OCI-LY3 (cell line): ENCODE measurements around the gene ZNF606.

Source experiments
- H2AFZ ChIP-seq: fragments of 200-600, 300-600 bp; shearing (Covaris generic); 2 replicates; pipeline ENCODE4 v1.6.0; 2014; ENCODE audit warnings: antibody characterized with exemption, low read depth, low read length
- H3K27ac ChIP-seq: fragments of 200-600, 300-600 bp; sonication (generic); 2 replicates; pipeline ENCODE4 v1.5.1; 2014; ENCODE audit warnings: mild to moderate bottlenecking, low read length, moderate library complexity, mixed read lengths
- H3K27me3 ChIP-seq: fragments of 200-600, 300-600 bp; sonication (generic); 2 replicates; pipeline ENCODE4 v1.6.1; 2014; ENCODE audit warnings: low read depth, low read length, mixed read lengths
- H3K36me3 ChIP-seq: fragments of 200-600, 300-600 bp; sonication (generic); replicated peaks from 2 replicates; pipeline ENCODE3; 2014; ENCODE audit warnings: low read depth, low read length, mixed read lengths
- H3K4me1 ChIP-seq: fragments of 300-600, 200-600 bp; sonication (generic); 2 replicates; pipeline ENCODE4 v1.6.1; 2014; ENCODE audit warnings: low read length, mixed read lengths
- H3K4me2 ChIP-seq: fragments of 200-600, 300-600 bp; sonication (generic); 2 replicates; pipeline ENCODE4 v1.6.1; 2014; ENCODE audit warnings: low read length, mixed read lengths
- H3K4me3 ChIP-seq: fragments of 300-600, 200-600 bp; sonication (generic); 2 replicates; pipeline ENCODE4 v1.5.1; 2014; ENCODE audit warnings: antibody characterized with exemption, mild to moderate bottlenecking, low read length, moderate library complexity
- H3K79me2 ChIP-seq: fragments of 300-600, 200-600 bp; shearing (Covaris generic); 2 replicates; pipeline ENCODE4 v1.6.1; 2014; ENCODE audit warnings: mild to moderate bottlenecking, low read length, mixed read lengths
- H3K9ac ChIP-seq: fragments of 300-600, 200-600 bp; shearing (Covaris generic); 2 replicates; pipeline ENCODE4 v1.6.0; 2014; ENCODE audit warnings: mild to moderate bottlenecking, low read length, moderate library complexity
- H3K9me3 ChIP-seq: fragments of 200-600, 300-600 bp; shearing (Covaris generic); 2 replicates; pipeline ENCODE4 v1.6.1; 2014; ENCODE audit warnings: low read length, mixed read lengths; ENCODE audit not compliant: insufficient read depth
- H4K20me1 ChIP-seq: fragments of 200-600, 300-600 bp; sonication (generic); 2 replicates; pipeline ENCODE4 v1.6.1; 2016; ENCODE audit warnings: low read length, mixed read lengths; ENCODE audit not compliant: insufficient read depth
- CTCF ChIP-seq: fragments of 200-600, 300-600 bp; sonication (generic); IDR thresholded peaks from 2 replicates; pipeline ENCODE4 v1.5.1; 2014; ENCODE audit warnings: antibody characterized with exemption, low read length, low read depth
- EZH2phosphoT487 ChIP-seq: fragments of 200-600 bp; shearing (Covaris generic); IDR thresholded peaks from 2 replicates; pipeline ENCODE4 v1.6.1; 2018; ENCODE audit warnings: antibody characterized with exemption, mixed run types, low read depth

ZNF606 gene

DNA sequence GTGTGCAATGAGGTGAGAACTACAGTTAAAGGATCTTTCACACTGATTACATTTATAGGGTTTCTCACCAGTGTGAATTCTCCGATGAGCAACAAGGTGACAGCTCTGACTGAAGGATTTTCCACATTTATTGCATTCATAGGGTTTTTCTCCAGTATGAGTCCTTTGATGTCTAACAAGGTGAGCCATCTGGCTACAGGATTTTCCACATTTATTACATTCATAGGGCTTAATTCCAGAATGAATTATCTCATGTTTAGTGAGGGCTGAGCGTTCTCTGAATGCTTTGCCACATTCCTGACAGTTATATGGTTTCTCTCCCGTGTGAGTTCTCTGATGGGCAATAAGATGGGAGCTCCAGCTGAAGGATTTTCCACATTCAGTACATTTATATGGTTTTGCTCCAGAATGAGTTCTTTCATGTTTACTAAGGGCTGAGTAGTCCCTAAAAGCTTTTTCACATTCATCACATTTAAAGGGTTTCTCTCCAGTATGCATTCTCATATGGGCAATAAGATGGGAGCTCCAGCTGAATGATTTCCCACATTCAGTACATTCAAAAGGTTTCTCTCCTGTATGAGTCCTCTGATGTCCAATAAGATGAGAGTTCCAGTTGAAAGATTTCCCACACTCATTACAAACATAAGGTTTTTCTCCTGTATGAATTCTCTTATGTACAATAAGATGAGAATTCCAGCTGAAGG, 23.9 kb downstream of the ZNF606 start:
- H3K79me2 ChIP-seq = no peaks in the 10 kb centered on the region
- H4K20me1 ChIP-seq = no peaks in the 10 kb centered on the region
- peaks cover 63% of the 10 kb centered on the region for H3K36me3 ChIP-seq
- peaks cover 83% of the 10 kb centered on the region for H3K9me3 ChIP-seq
- TF ChIP-seq CTCF (no peak), EZH2phosphoT487 (no peak)
- H3K4me2 ChIP-seq = no peak overlapping the region
- H3K27ac ChIP-seq = no peak overlapping the region
- H3K9ac ChIP-seq = no peak overlapping the region
- H2AFZ ChIP-seq = no peak overlapping the region
- H3K4me3 ChIP-seq = no peak overlapping the region
- no peaks in the 10 kb centered on the region for H3K4me1 ChIP-seq
- H3K27me3 ChIP-seq = no peaks in the 10 kb centered on the region

GRCh38 chr19:57974434-57974833, 28.2 kb downstream of the ZNF606 start, which contains the start of gene C19orf18:
Gene C19orf18, minus strand, starts transcription at chr19:57974534. Its CDS starts 102 bp downstream, at chr19:57974432.
- no peaks in the 10 kb centered on the region for H3K27me3 ChIP-seq
- H4K20me1 ChIP-seq = no peaks in the 10 kb centered on the region
- no peak within 1 kb of the TSS for H2AFZ ChIP-seq
- H3K9ac ChIP-seq = no peak within 1 kb of the TSS
- TF ChIP-seq EZH2phosphoT487 (no peak), CTCF (no peak)
- no peak within 1 kb of the TSS for H3K4me2 ChIP-seq
- no peak within 1 kb of the TSS for H3K4me3 ChIP-seq
- H3K36me3 ChIP-seq = peaks cover 25% of the 10 kb centered on the region
- H3K79me2 ChIP-seq = no peaks in the 10 kb centered on the region
- H3K27ac ChIP-seq = no peak within 1 kb of the TSS
- H3K4me1 ChIP-seq = no peaks in the 10 kb centered on the region
- peaks cover 58% of the 10 kb centered on the region for H3K9me3 ChIP-seq

DNA sequence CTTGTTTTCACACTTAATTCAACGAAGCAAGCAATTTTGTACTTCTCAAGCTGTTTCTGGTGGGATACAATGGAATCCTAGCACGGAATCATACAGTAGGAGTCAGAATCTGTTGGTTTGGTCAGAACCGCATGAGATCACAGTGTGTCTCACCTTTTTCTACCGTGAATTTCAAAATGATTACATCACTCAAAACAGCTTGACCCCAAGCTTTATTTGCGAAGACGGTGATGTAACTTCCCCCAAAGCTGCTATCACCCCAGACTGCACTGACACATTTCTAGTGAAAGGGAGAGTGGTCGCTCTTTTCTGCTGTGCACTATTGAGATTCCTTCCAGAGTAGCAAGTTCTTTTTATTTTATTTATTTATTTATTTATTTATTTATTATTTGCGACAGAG, 37.9 kb downstream of the ZNF606 start:
- Histone ChIP-seq H4K20me1 (no peaks in the 10 kb centered on the region), H3K9me3 (peaks cover 26% of the 10 kb centered on the region)
- TF ChIP-seq CTCF = no peak
- TF ChIP-seq EZH2phosphoT487 = no peak

GRCh38 chr19:57961785-57962184, 40.8 kb downstream of the ZNF606 start:
- Histone ChIP-seq H3K4me1 (no peaks in the 10 kb centered on the region), H3K27me3 (no peaks in the 10 kb centered on the region), H3K9me3 (peaks cover 21% of the 10 kb centered on the region), H4K20me1 (no peaks in the 10 kb centered on the region), H3K9ac (no peak overlapping the region), H3K79me2 (no peaks in the 10 kb centered on the region), H3K4me2 (no peak overlapping the region), H2AFZ (no peak overlapping the region), H3K36me3 (no peaks in the 10 kb centered on the region), H3K27ac (no peak overlapping the region), H3K4me3 (no peak overlapping the region)
- TF ChIP-seq CTCF (no peak), EZH2phosphoT487 (no peak)

More for the DNA sequence above, 37.9 kb downstream of the ZNF606 start:
- H3K27me3 ChIP-seq = no peaks in the 10 kb centered on the region
- no peak overlapping the region for H3K4me3 ChIP-seq
- no peaks in the 10 kb centered on the region for H3K79me2 ChIP-seq
- no peak overlapping the region for H3K27ac ChIP-seq
- no peaks in the 10 kb centered on the region for H3K36me3 ChIP-seq
- H3K9ac ChIP-seq = no peak overlapping the region
- no peaks in the 10 kb centered on the region for H3K4me1 ChIP-seq
- H2AFZ ChIP-seq = no peak overlapping the region
- H3K4me2 ChIP-seq = no peak overlapping the region
